Neural cell (in vitro differentiated cells): ENCODE data around the gene OR56A4. TPM values are rescaled to one million over a fixed set of nuclear protein-coding genes. Genes with fewer than 3 reads are reported as not detected.

ENCODE experiments used
- H2AFZ ChIP-seq: fragments of 200-600, 300-800 bp; sonication (generic), shearing (Covaris generic); 2 replicates; pipeline ENCODE4 v1.6.0; 2014; ENCODE audit warnings: low read depth, mild to moderate bottlenecking, antibody characterized with exemption, low read length, moderate library complexity
- H3F3A ChIP-seq: fragments of 200-600 bp; shearing (Covaris generic); 2 replicates; pipeline ENCODE4 v1.6.1; 2016; ENCODE audit warnings: mild to moderate bottlenecking, moderate library complexity, mixed read lengths, antibody characterized with exemption, low read length; ENCODE audit not compliant: insufficient read depth, poor library complexity, severe bottlenecking
- H3K27ac ChIP-seq: fragments of 200-600, 300-800 bp; sonication (generic), shearing (Covaris generic); 2 replicates; pipeline ENCODE4 v1.5.1; 2014; ENCODE audit warnings: mild to moderate bottlenecking, low read length, moderate library complexity
- H3K27me3 ChIP-seq: fragments of 300-800, 200-600 bp; sonication (generic), shearing (Covaris generic); 2 replicates; pipeline ENCODE4 v1.6.0; 2014; ENCODE audit warnings: mild to moderate bottlenecking, low read depth, low read length, moderate library complexity; ENCODE audit not compliant: insufficient read depth
- H3K36me3 ChIP-seq: fragments of 300-800, 200-600 bp; sonication (generic), shearing (Covaris generic); 2 replicates; pipeline ENCODE4 v1.5.1; 2014; ENCODE audit warnings: mild to moderate bottlenecking, antibody characterized with exemption, low read length, moderate library complexity; ENCODE audit not compliant: insufficient read depth
- H3K4me2 ChIP-seq: fragments of 300-800, 200-600 bp; sonication (generic), shearing (Covaris generic); 2 replicates; pipeline ENCODE4 v1.6.0; 2014; ENCODE audit warnings: mild to moderate bottlenecking, low read length
- H3K4me3 ChIP-seq: fragments of 300-800, 200-600 bp; sonication (generic), shearing (Covaris generic); 2 replicates; pipeline ENCODE4 v1.5.1; 2014; ENCODE audit warnings: mild to moderate bottlenecking, low read length, moderate library complexity
- H3K79me2 ChIP-seq: fragments of 200-600 bp; shearing (Covaris generic); replicated peaks from 2 replicates; pipeline ENCODE4 v1.6.0; 2014; ENCODE audit warnings: mild to moderate bottlenecking, low read length, moderate library complexity; ENCODE audit not compliant: insufficient read depth
- H3K9ac ChIP-seq: fragments of 300-800, 200-600 bp; sonication (generic), shearing (Covaris generic); 2 replicates; pipeline ENCODE4 v1.6.1; 2016; ENCODE audit warnings: mild to moderate bottlenecking, low read length, mixed read lengths
- H3K9me2 ChIP-seq: fragments of 200-600 bp; shearing (Covaris generic); 2 replicates; pipeline ENCODE4 v1.6.1; 2016; ENCODE audit warnings: mild to moderate bottlenecking, low read length, mixed read lengths; ENCODE audit not compliant: insufficient read depth
- H3K9me3 ChIP-seq: fragments of 200-600, 300-800 bp; sonication (generic), shearing (Covaris generic); 2 replicates; pipeline ENCODE4 v1.6.1; 2016; ENCODE audit warnings: mild to moderate bottlenecking, mixed run types, low read length, moderate library complexity, mixed read lengths
- H4K20me1 ChIP-seq: fragments of 200-600 bp; shearing (Covaris generic); 2 replicates; pipeline ENCODE4 v1.6.1; 2016; ENCODE audit warnings: mild to moderate bottlenecking, mixed run types; ENCODE audit not compliant: insufficient read depth
- CTCF ChIP-seq: fragments of 450-650 bp; IDR thresholded peaks from 2 replicates; pipeline ENCODE4 v1.5.1; 2014; ENCODE audit warnings: antibody characterized with exemption, mild to moderate bottlenecking, moderate library complexity; ENCODE audit not compliant: poor library complexity, severe bottlenecking
- EP300 ChIP-seq: fragments of 450-650 bp; conservative IDR thresholded peaks from 2 replicates; pipeline ENCODE4 v1.6.1; 2014; ENCODE audit warnings: antibody characterized with exemption, mild to moderate bottlenecking, moderate library complexity; ENCODE audit not compliant: poor library complexity, severe bottlenecking
- EZH2 ChIP-seq: fragments of 200-600, 300-800 bp; shearing (Covaris generic), sonication (generic); IDR thresholded peaks from 2 replicates; pipeline ENCODE4 v1.6.1; 2014; ENCODE audit warnings: antibody characterized with exemption, low read length, borderline replicate concordance, mild to moderate bottlenecking; ENCODE audit not compliant: insufficient read depth, poor library complexity, severe bottlenecking
- MXI1 ChIP-seq: fragments of 450-650 bp; conservative IDR thresholded peaks from 2 replicates; pipeline ENCODE4 v1.6.1; 2014; ENCODE audit warnings: antibody characterized with exemption, mild to moderate bottlenecking; ENCODE audit not compliant: poor library complexity, severe bottlenecking
- POLR2AphosphoS5 ChIP-seq: IDR thresholded peaks from 2 replicates; pipeline ENCODE4 v1.6.1; 2012
- RAD21 ChIP-seq: fragments of 450-650 bp; conservative IDR thresholded peaks from 2 replicates; pipeline ENCODE4 v1.6.1; 2014; ENCODE audit warnings: antibody characterized with exemption, mild to moderate bottlenecking, moderate library complexity
- SMC3 ChIP-seq: fragments of 450-650 bp; conservative IDR thresholded peaks from 2 replicates; pipeline ENCODE4 v1.6.1; 2014; ENCODE audit warnings: antibody characterized with exemption, mild to moderate bottlenecking, moderate library complexity; ENCODE audit not compliant: poor library complexity
- TAF1 ChIP-seq: IDR thresholded peaks from 2 replicates; pipeline ENCODE4 v1.6.1; 2012; ENCODE audit warnings: low read depth
- polyA plus RNA-seq: library from polyadenylated mRNA; depleted of rRNA; stranded (reverse); fragments of >200 nt; gene quantifications from 2 replicates; pipeline ENCODE4 v1.2.3, GENCODE V29; 2014
- TF ChIP-seq, protein P1 (sequence below): IDR thresholded peaks from 2 replicates; pipeline ENCODE4 v1.6.1; 2012; ENCODE audit warnings: borderline replicate concordance

OR56A4 gene
- polyA plus RNA-seq, 1 donor from 2014 or later = not detected

- no peaks in the 10 kb centered on the region for H3K27me3 ChIP-seq
- H3F3A ChIP-seq = no peaks in the 10 kb centered on the region
- no peaks in the 10 kb centered on the region for H3K9me3 ChIP-seq
- no peak overlapping the region for H3K4me3 ChIP-seq
- H3K36me3 ChIP-seq = no peaks in the 10 kb centered on the region
- no peaks in the 10 kb centered on the region for H3K79me2 ChIP-seq
- TF ChIP-seq, protein P1, sequence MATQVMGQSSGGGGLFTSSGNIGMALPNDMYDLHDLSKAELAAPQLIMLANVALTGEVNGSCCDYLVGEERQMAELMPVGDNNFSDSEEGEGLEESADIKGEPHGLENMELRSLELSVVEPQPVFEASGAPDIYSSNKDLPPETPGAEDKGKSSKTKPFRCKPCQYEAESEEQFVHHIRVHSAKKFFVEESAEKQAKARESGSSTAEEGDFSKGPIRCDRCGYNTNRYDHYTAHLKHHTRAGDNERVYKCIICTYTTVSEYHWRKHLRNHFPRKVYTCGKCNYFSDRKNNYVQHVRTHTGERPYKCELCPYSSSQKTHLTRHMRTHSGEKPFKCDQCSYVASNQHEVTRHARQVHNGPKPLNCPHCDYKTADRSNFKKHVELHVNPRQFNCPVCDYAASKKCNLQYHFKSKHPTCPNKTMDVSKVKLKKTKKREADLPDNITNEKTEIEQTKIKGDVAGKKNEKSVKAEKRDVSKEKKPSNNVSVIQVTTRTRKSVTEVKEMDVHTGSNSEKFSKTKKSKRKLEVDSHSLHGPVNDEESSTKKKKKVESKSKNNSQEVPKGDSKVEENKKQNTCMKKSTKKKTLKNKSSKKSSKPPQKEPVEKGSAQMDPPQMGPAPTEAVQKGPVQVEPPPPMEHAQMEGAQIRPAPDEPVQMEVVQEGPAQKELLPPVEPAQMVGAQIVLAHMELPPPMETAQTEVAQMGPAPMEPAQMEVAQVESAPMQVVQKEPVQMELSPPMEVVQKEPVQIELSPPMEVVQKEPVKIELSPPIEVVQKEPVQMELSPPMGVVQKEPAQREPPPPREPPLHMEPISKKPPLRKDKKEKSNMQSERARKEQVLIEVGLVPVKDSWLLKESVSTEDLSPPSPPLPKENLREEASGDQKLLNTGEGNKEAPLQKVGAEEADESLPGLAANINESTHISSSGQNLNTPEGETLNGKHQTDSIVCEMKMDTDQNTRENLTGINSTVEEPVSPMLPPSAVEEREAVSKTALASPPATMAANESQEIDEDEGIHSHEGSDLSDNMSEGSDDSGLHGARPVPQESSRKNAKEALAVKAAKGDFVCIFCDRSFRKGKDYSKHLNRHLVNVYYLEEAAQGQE = no peak
- TF ChIP-seq MXI1 (no peak), EZH2 (no peak), EP300 (no peak), SMC3 (no peak), TAF1 (no peak), POLR2AphosphoS5 (no peak), RAD21 (no peak), CTCF (no peak)
- no peak overlapping the region for H3K27ac ChIP-seq
- no peak overlapping the region for H3K4me2 ChIP-seq
- H4K20me1 ChIP-seq = no peaks in the 10 kb centered on the region
- no peaks in the 10 kb centered on the region for H3K9me2 ChIP-seq
- no peak overlapping the region for H2AFZ ChIP-seq
- H3K9ac ChIP-seq = no peak overlapping the region
Measured at GRCh38 chr11:5983443-5983842, 23.3 kb downstream of the OR56A4 start.

DNA sequence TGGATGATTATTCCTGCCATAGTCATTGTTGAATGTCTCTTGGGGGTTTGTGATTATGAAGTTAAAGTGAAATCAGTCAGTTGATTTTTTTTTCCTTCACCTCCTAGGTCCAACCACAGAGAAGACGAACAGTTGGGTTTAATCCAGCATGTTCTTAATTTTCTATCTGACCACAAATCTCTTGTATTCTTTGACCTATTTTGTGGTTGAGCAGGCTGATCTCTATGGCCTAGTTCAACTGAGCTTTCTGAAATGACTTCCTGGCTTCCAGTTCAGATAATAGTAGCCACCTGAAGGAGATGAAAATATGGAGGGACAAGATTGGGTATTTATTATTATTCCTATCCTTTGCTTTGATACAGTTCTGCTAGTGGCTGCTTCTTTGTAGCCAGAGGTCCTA lies 33.2 kb downstream of the OR56A4 start:
- Histone ChIP-seq H3K9ac (no peak overlapping the region), H3F3A (no peaks in the 10 kb centered on the region), H3K9me2 (no peaks in the 10 kb centered on the region), H2AFZ (no peak overlapping the region), H3K27me3 (no peaks in the 10 kb centered on the region), H3K36me3 (no peaks in the 10 kb centered on the region), H3K9me3 (no peaks in the 10 kb centered on the region), H3K27ac (no peak overlapping the region), H3K4me2 (no peak overlapping the region), H3K4me3 (no peak overlapping the region), H4K20me1 (no peaks in the 10 kb centered on the region), H3K79me2 (no peaks in the 10 kb centered on the region)
- TF ChIP-seq CTCF (no peak), EP300 (no peak), TAF1 (no peak), SMC3 (no peak), POLR2AphosphoS5 (no peak), RAD21 (no peak), EZH2 (no peak), MXI1 (no peak)
- TF ChIP-seq, protein P1 = no peak
